Measurements from ENCODE around the gene IL1R2.

DNA sequence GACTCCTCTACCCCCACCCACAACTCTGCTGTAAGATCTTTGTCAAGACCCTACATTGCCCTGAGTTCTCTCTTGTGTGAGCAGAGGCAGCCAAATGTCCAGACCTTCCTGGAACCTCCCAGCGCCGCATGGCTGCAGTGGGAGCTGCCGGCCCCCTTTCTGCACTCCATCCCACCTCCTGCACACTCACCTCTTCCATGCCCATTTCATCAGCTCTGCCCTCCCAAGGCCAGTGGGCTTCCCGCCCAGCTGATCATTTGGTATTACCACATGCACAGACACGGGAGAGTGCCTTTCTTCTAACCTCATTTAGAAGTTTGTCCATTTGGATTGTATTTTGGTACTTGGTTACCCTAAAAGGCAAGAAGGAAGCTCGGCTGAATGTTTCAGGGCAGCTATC is 2.0 kb downstream of the IL1R2 start:
- no peak for TF ChIP-seq POLR2A (IDR thresholded peaks at IDR 0.05)
- TF ChIP-seq, protein P1, sequence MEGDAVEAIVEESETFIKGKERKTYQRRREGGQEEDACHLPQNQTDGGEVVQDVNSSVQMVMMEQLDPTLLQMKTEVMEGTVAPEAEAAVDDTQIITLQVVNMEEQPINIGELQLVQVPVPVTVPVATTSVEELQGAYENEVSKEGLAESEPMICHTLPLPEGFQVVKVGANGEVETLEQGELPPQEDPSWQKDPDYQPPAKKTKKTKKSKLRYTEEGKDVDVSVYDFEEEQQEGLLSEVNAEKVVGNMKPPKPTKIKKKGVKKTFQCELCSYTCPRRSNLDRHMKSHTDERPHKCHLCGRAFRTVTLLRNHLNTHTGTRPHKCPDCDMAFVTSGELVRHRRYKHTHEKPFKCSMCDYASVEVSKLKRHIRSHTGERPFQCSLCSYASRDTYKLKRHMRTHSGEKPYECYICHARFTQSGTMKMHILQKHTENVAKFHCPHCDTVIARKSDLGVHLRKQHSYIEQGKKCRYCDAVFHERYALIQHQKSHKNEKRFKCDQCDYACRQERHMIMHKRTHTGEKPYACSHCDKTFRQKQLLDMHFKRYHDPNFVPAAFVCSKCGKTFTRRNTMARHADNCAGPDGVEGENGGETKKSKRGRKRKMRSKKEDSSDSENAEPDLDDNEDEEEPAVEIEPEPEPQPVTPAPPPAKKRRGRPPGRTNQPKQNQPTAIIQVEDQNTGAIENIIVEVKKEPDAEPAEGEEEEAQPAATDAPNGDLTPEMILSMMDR (IDR thresholded peaks at IDR 0.05 in 4 of 5, conservative IDR thresholded peaks at IDR 0.05 in 1 of 5) = no peak

All from gastrocnemius medialis (tissue), 4 donors.